ENCODE results near the gene ERBB3.

ERBB3 gene

GRCh38 chr12:56126732-56127239 lies 46.8 kb downstream of the ERBB3 start:
- 0 out of 2 replicates have a peak, but pooled peaks cover 8% of the 10 kb centered on the region for H3K36me3 ChIP-seq (replicated peaks; ENCODE audit: insufficient read depth, low read length)
- TF ChIP-seq EZH2phosphoT487 (IDR thresholded peaks at IDR 0.05; ENCODE audit: low read length) (no peak), EZH2 (optimal IDR thresholded peaks at IDR 0.05; ENCODE audit: low read depth, low read length) (no peak), CTCF (IDR thresholded peaks at IDR 0.05; ENCODE audit: low read length) (no peak)
- peaks cover 13% of the 10 kb centered on the region for H3K4me1 ChIP-seq (ENCODE audit: low read length)
- H3K4me3 ChIP-seq (ENCODE audit: low read length): peak overlapping the region; percentile 54
- peaks cover 23% of the 10 kb centered on the region for H3F3A ChIP-seq (ENCODE audit: insufficient read depth, low read length)
- peak overlapping the region; percentile 97 for H3K4me2 ChIP-seq (ENCODE audit: low read depth, low read length)
- no peaks in the 10 kb centered on the region for H3K27me3 ChIP-seq (replicated peaks; ENCODE audit: insufficient read depth, low read length)
- 0 out of 2 replicates have a peak overlapping the region, but pooled peaks have one; percentile 13 for H2AFZ ChIP-seq (ENCODE audit: low read length)
- no peak for DNase-seq
- peak overlapping the region; percentile 56; the same call in 1 of the 2 replicates for H3K9ac ChIP-seq (ENCODE audit: low read length)
- no peaks in the 10 kb centered on the region for H4K20me1 ChIP-seq (ENCODE audit: insufficient read depth, low read length)
- peaks cover 32% of the 10 kb centered on the region for H3K79me2 ChIP-seq (ENCODE audit: low read length)
- H3K9me3 ChIP-seq (replicated peaks; ENCODE audit: insufficient read depth, low read length): no peaks in the 10 kb centered on the region
- peak overlapping the region; percentile 90 for H3K27ac ChIP-seq (ENCODE audit: low read length)
- no peaks in the 10 kb centered on the region for H3K9me2 ChIP-seq (replicated peaks; ENCODE audit: insufficient read depth, low read length)

DNA sequence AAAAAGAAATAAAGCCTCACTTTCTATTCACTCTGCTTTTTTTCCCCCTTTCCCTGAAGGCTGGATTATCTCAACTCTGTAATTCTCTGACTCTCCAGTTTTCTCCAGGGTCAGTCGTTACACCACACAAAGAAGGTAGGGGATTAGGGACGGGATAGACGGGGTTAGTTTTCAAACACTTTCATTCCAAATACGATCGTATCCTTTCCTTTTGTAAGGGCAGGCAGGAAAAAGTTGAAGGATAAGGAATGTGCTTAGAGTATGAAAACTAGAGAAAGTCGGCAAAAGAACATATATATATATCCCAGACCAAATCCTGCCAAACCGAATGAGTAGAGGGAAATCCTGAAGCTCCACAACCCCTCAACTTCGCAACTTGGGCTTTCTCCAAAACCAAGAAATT lies 47.5 kb downstream of the ERBB3 start:
- Histone ChIP-seq H3K4me2 (ENCODE audit: low read depth, low read length) (peak overlapping the region; percentile 97), H3K27me3 (replicated peaks; ENCODE audit: insufficient read depth, low read length) (no peaks in the 10 kb centered on the region), H3K4me3 (ENCODE audit: low read length) (peak overlapping the region; percentile 54), H3K27ac (ENCODE audit: low read length) (peak overlapping the region; percentile 90; the same call in 1 of the 2 replicates), H3F3A (ENCODE audit: insufficient read depth, low read length) (peaks cover 23% of the 10 kb centered on the region), H3K9ac (ENCODE audit: low read length) (peak overlapping the region; percentile 56), H2AFZ (ENCODE audit: low read length) (peak overlapping the region; percentile 13; the same call in 1 of the 2 replicates), H3K79me2 (ENCODE audit: low read length) (peaks cover 32% of the 10 kb centered on the region), H3K9me3 (replicated peaks; ENCODE audit: insufficient read depth, low read length) (no peaks in the 10 kb centered on the region), H3K4me1 (ENCODE audit: low read length) (peaks cover 13% of the 10 kb centered on the region), H3K36me3 (replicated peaks; ENCODE audit: insufficient read depth, low read length) (0 out of 2 replicates have a peak, but pooled peaks cover 11% of the 10 kb centered on the region), H4K20me1 (ENCODE audit: insufficient read depth, low read length) (no peaks in the 10 kb centered on the region), H3K9me2 (replicated peaks; ENCODE audit: insufficient read depth, low read length) (no peaks in the 10 kb centered on the region)
- no peak for DNase-seq
- TF ChIP-seq EZH2 (optimal IDR thresholded peaks at IDR 0.05; ENCODE audit: low read depth, low read length): no peak
- TF ChIP-seq CTCF (IDR thresholded peaks at IDR 0.05; ENCODE audit: low read length): no peak
- TF ChIP-seq EZH2phosphoT487 (IDR thresholded peaks at IDR 0.05; ENCODE audit: low read length): no peak

DNA sequence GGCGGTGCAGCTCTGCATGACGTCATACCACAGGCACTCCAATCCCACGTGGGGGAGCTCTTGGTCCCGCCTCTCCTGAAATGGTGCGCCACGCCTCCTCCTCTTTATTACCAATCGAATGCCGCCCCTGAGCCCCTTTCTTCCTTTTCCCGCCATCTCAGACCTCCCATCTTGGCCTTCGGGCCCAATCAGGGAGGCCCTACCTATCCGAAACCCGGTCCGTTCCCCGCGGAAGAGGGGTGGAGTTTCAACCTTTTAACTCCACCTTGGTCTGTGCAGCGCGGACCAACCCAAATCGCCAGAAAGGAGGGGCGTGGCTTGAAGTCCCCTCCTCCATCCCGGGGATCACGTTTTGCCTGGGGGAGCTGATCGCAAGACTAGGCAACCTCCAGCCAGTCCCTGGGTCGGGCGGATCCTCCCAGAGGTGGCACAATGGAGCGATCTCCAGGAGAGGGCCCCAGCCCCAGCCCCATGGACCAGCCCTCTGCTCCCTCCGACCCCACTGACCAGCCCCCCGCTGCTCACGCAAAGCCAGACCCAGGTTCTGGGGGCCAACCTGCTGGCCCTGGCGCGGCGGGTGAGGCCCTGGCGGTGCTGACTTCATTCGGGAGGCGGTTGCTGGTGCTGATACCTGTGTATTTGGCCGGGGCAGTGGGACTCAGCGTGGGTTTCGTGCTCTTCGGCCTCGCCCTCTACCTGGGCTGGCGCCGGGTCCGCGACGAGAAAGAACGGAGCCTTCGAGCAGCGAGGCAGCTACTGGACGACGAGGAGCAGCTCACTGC lies 48.1 kb downstream of the ERBB3 start, which contains the start of gene ESYT1:
Gene ESYT1, plus strand, starts transcription at position 380 of the 782 bp plus-strand sequence. Its CDS starts 53 bp downstream, at position 433.
- peak within 1 kb of the TSS; percentile 83 for H3K9ac ChIP-seq (ENCODE audit: low read length)
- peak within 1 kb of the TSS; percentile 72 for H2AFZ ChIP-seq (ENCODE audit: low read length)
- H3F3A ChIP-seq (ENCODE audit: insufficient read depth, low read length): peaks cover 23% of the 10 kb centered on the region
- no peaks in the 10 kb centered on the region for H4K20me1 ChIP-seq (ENCODE audit: insufficient read depth, low read length)
- no peak for TF ChIP-seq EZH2 (optimal IDR thresholded peaks at IDR 0.05; ENCODE audit: low read depth, low read length)
- TF ChIP-seq EZH2phosphoT487 (IDR thresholded peaks at IDR 0.05; ENCODE audit: low read length): no peak
- TF ChIP-seq CTCF (IDR thresholded peaks at IDR 0.05; ENCODE audit: low read length): no peak
- H3K79me2 ChIP-seq (ENCODE audit: low read length): peaks cover 32% of the 10 kb centered on the region
- 0 out of 2 replicates have a peak, but pooled peaks cover 11% of the 10 kb centered on the region for H3K36me3 ChIP-seq (replicated peaks; ENCODE audit: insufficient read depth, low read length)
- no peaks in the 10 kb centered on the region for H3K9me3 ChIP-seq (replicated peaks; ENCODE audit: insufficient read depth, low read length)
- peak within 1 kb of the TSS; percentile 93 for H3K4me3 ChIP-seq (ENCODE audit: low read length)
- peaks cover 13% of the 10 kb centered on the region for H3K4me1 ChIP-seq (ENCODE audit: low read length)
- peak; percentile 99 for DNase-seq
- H3K27ac ChIP-seq (ENCODE audit: low read length): peak within 1 kb of the TSS; percentile 90
- peak within 1 kb of the TSS; percentile 97 for H3K4me2 ChIP-seq (ENCODE audit: low read depth, low read length)
- H3K9me2 ChIP-seq (replicated peaks; ENCODE audit: insufficient read depth, low read length): no peaks in the 10 kb centered on the region
- no peaks in the 10 kb centered on the region for H3K27me3 ChIP-seq (replicated peaks; ENCODE audit: insufficient read depth, low read length)

Measured in MM.1S (cell line).